OCI-LY3 (cell line): Measurements from ENCODE around the gene ZNF256.

Experiments used
- EZH2phosphoT487 ChIP-seq: fragments of 200-600 bp; shearing (Covaris generic); IDR thresholded peaks from 2 replicates; pipeline ENCODE4 v1.6.1; 2018; ENCODE audit warnings: antibody characterized with exemption, mixed run types, low read depth
- TF ChIP-seq, protein P1 (sequence below): fragments of 200-600, 300-600 bp; sonication (generic); IDR thresholded peaks from 2 replicates; pipeline ENCODE4 v1.5.1; 2014; ENCODE audit warnings: antibody characterized with exemption, low read length, low read depth

- TF ChIP-seq, protein P1, sequence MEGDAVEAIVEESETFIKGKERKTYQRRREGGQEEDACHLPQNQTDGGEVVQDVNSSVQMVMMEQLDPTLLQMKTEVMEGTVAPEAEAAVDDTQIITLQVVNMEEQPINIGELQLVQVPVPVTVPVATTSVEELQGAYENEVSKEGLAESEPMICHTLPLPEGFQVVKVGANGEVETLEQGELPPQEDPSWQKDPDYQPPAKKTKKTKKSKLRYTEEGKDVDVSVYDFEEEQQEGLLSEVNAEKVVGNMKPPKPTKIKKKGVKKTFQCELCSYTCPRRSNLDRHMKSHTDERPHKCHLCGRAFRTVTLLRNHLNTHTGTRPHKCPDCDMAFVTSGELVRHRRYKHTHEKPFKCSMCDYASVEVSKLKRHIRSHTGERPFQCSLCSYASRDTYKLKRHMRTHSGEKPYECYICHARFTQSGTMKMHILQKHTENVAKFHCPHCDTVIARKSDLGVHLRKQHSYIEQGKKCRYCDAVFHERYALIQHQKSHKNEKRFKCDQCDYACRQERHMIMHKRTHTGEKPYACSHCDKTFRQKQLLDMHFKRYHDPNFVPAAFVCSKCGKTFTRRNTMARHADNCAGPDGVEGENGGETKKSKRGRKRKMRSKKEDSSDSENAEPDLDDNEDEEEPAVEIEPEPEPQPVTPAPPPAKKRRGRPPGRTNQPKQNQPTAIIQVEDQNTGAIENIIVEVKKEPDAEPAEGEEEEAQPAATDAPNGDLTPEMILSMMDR, result no peak
- no peak for TF ChIP-seq EZH2phosphoT487
Measured at GRCh38 chr19:57974434-57974833, 26.9 kb upstream of the ZNF256 start, which contains the start of gene C19orf18.
